Stimulated activated CD8-positive, alpha-beta memory T cell treated with anti-CD3 and anti-CD28 coated beads, Interleukin-4, amount 100 ng/mL, for 48 hours (primary cell): ENCODE data around the gene GALNT9.
"Not testable (repeated sequence)": the region's sequence is repeated elsewhere in the genome, so short reads cannot be mapped to it uniquely, and the experiment has no call there.

Experiments
- DNase-seq: peaks from one replicate; pipeline ENCODE4 v3.0.0-alpha.2; 2020

GALNT9 gene

GRCh38 chr12:132229193-132229760 is 100.1 kb downstream of the GALNT9 start:
- DNase-seq: no peak

GRCh38 chr12:132228476-132229192 is 100.8 kb downstream of the GALNT9 start:
- DNase-seq: no peak

- no peak for DNase-seq
Measured at GRCh38 chr12:132227782-132228475, 101.5 kb downstream of the GALNT9 start.

GRCh38 chr12:132227118-132227517 is 102.3 kb downstream of the GALNT9 start:
- no peak for DNase-seq

GRCh38 chr12:132226604-132227003 is 102.8 kb downstream of the GALNT9 start:
- DNase-seq: no peak

GRCh38 chr12:132225214-132225613 is 104.2 kb downstream of the GALNT9 start:
- no peak for DNase-seq

- DNase-seq: no peak
Measured at GRCh38 chr12:132224484-132224883, 104.9 kb downstream of the GALNT9 start.

- DNase-seq: no peak
Measured at GRCh38 chr12:132222808-132223173, 106.6 kb downstream of the GALNT9 start.

- peak; percentile 36 for DNase-seq
Measured at GRCh38 chr12:132222096-132222807, 107.1 kb downstream of the GALNT9 start.

- not testable (repeated sequence) for DNase-seq
Measured at GRCh38 chr12:132219761-132220160, 109.6 kb downstream of the GALNT9 start.

GRCh38 chr12:132219323-132219722 is 110.1 kb downstream of the GALNT9 start:
- DNase-seq: no peak

GRCh38 chr12:132218915-132219314 is 110.5 kb downstream of the GALNT9 start:
- peak; percentile 45 for DNase-seq

- no peak for DNase-seq
Measured at GRCh38 chr12:132218527-132218875, 110.9 kb downstream of the GALNT9 start.

- DNase-seq: no peak
Measured at GRCh38 chr12:132217800-132218526, 111.4 kb downstream of the GALNT9 start.

GRCh38 chr12:132217371-132217770 is 112.0 kb downstream of the GALNT9 start:
- DNase-seq: no peak

- DNase-seq: no peak
Measured at GRCh38 chr12:132216354-132216987, 112.9 kb downstream of the GALNT9 start.

GRCh38 chr12:132215299-132215989 is 113.9 kb downstream of the GALNT9 start:
- DNase-seq: no peak

GRCh38 chr12:132214891-132215290 is 114.5 kb downstream of the GALNT9 start:
- DNase-seq: no peak

GRCh38 chr12:132214161-132214476 is 115.3 kb downstream of the GALNT9 start:
- DNase-seq: no peak

GRCh38 chr12:132213359-132214160 is 115.8 kb downstream of the GALNT9 start:
- no peak for DNase-seq

- DNase-seq: no peak
Measured at GRCh38 chr12:132211816-132212215, 117.6 kb downstream of the GALNT9 start.
